Hematopoietic multipotent progenitor cell (in vitro differentiated cells): ENCODE results near the gene NBPF26. TPM values are rescaled to one million over a fixed set of nuclear protein-coding genes. Genes with fewer than 3 reads are reported as not detected.
"Not testable (repeated sequence)": the region's sequence is repeated elsewhere in the genome, so short reads cannot be mapped to it uniquely, and the experiment has no call there.

Experiments
- DNase-seq, 3 donors: peaks; one replicate each; pipeline ENCODE4 v3.0.0-alpha.2; 2011 to 2015; ENCODE audit warnings: low read depth in 2 of 3, low spot score in 2 of 3
- small RNA-seq: library from RNA; depleted of rRNA; stranded (forward); fragments of <200 nt; gene quantifications from one replicate; pipeline ENCODE3, GENCODE V24; 2012
- total RNA-seq: library from RNA; depleted of rRNA; stranded (reverse); fragments of >200 nt; gene quantifications from one replicate; pipeline ENCODE4 v1.2.3, GENCODE V29; 2012

The NBPF26 gene
- total RNA-seq, 1 donor = 68.1 TPM

DNA sequence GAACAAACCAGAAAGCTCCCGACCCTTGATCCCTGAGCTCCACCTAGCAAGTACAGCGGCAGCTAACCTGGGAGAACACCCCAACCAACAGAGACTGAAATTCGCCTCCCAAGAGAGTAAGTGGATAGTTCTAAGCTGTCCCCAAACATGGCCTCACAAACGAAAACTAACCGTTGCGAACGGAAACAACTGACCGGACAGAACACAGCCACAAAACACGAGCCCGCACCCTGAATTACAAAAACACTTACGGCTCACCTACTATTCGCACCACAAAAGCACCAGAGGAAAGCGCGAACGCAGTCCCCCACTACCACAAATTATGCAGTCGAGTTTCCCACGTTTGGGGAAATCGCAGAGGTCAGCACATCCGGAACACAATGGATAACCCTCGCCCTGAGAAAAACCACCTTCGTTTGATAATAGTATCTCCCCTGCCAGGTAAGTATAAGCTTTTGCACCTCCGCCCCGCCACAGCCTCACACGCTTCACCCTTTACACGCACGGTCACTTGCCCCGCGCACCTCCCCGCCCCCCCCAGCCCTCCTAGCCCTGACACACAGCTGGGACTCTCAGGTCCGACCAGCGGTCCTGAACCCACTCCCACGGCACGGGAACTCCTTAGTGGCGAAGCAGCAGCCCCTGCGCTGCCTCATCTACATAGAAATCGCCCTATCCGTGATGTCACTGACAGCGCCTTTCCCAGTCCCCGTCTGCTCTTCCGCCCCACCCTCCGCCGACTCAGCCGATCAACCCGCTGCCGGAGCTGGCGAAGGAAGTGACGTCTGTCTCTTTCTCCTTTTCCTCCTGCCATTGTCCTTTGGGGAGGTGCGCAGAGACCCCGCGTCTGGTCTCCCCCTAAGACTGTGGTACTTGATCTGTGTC, 127.0 kb downstream of the NBPF26 start:
- peak; percentile 40 to 98 (median 93) for DNase-seq

- not testable (repeated sequence) for DNase-seq
Measured at GRCh38 chr1:120858144-120858543, 134.4 kb downstream of the NBPF26 start.

DNA sequence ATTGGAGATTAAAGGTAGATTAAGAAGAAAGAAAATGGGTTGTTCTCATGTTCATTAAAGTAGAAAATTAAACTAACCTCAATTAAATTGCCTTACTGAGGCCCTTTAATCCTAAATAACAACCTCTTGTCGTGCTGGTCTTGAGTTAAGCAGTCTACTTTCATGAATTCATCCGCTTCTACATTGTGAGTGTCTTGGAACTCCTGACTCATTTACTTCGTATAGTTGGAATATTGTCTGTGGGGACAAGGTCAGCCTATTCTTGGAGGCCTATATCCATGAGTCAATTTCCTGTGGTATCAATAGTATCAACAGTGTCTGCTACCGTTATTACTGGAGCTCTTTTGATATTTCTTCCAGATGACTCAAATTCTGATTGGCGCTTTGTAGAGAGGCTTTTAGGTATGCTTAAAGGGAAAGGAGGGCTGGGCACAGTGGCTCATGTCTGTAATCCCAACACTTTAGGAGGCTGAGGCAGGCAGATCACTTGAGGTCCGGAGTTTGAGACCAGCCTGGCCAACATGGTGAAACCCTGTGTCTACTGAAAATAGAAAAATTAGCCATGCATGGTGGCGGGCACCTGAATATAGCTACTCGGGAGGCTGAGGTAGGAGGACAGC, 136.0 kb downstream of the NBPF26 start:
- not testable (repeated sequence) for DNase-seq

GRCh38 chr1:120878206-120878605, 154.5 kb downstream of the NBPF26 start:
- DNase-seq = not testable (repeated sequence)

DNA sequence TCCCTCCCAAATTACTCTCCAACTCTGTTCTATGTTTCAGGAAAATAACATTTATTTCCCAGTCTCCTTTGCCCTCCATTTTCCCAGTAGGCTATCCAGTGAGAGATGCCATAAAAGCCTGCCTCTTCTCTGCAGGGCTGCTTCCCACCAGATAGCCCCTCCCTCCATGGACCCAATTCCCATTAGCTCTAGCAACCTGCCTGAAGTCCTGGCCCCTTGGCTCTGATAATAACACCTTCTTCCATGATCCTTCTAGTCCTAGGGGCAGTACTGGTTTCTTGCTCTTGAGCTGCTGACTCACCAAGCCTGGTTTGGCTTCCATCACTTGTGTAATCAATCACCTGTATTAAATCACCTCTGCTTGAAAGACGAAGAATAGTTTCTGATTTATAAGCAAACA, 156.3 kb downstream of the NBPF26 start:
- DNase-seq = not testable (repeated sequence)

DNA sequence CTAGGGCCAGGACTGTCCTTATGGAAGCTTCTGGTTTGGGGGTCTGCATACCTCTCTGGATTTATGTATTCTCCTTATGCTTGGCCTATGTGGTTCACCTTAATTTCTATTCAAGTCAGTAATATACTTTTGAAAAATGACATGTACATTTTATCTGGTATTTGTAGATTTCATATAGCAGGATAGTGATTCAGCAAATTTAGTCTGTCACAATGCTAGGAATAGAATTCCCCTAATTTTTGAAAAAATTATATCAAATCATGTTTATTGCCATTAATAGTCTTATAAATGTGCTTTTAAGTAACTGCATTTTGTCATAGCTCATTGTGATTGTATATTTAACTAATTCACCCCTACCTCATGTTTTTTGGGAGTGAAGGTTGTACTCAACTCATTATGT, 158.2 kb downstream of the NBPF26 start:
- not testable (repeated sequence) for DNase-seq

Small RNA genes lying within 50 kb of the gene (small RNA-seq; reads per million reads assigned to genes)
- gene RNVU1-19 = 221 reads per million, percentile 98 among the genes with 10 or more reads in this experiment

Other genes with a start within 250 kb of the NBPF26 start
- gene PPIAL4A, start 165.8 kb downstream of the NBPF26 start, total RNA-seq = 0.27 TPM